Skeletal muscle cell (primary cell): Measurements from ENCODE around the gene SCN2A.

Source experiments
- DNase-seq: peaks from one replicate; pipeline ENCODE4 v3.0.0-alpha.2; 2010; ENCODE audit warnings: low read depth
- H3K4me3 ChIP-seq: 2 replicates; pipeline ENCODE4 v1.5.1; 2011; ENCODE audit warnings: low read depth, mild to moderate bottlenecking, control low read depth, low read length, moderate library complexity

SCN2A gene

DNA sequence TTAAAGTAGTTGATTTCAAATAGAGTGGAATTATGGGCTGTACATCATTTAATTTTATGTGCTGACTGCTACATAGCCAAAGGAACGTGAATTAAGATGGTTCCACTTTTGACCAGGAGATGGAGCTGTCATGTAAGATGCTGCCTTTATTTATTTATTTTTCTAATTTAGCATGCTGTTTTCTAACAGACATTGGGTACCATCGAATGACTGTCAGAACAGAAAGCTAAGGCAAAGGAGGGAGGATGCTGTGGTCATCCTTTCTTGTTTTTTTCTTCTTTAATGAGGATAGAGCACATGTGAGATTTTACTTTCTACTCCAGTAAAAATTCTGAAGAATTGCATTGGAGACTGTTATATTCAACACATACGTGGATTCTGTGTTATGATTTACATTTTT is at the start of gene SCN2A:
Gene SCN2A (plus strand): TSS at position 185 of the 400 bp plus-strand sequence. CDS start 56,410 bp downstream, outside the sequence.
- peak; percentile 17 for DNase-seq

DNA sequence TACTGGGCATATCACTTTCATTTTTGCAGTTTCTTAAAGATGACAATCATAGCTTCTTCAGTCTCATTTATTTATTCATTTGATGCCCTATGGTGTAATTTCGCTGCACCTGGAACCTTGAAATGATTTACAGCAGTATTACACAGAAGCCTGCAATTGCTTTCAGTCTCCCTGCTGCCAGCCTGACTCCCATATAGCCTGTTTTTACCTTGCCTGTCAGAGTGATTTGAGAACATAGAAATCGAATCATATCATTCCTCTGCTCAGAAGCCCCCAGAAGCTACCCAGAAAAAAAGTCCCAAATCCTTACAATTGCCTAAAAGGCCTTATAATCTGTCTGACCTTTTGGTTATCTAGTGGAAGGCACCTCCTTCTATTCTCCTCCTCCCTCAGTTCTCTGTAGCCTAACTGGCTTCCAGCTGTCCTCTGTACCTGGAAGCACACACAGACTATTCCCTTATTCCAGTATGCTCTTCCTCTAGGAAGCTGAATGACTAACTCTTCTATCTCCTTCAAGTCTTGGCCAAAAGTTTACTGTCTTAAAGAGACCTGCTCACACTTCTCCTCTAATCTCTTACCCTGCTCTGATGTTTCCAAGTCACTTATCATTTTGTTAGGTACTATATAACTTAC is 48.0 kb upstream of the SCN2A start:
- DNase-seq, result no peak
- no peak overlapping the region for H3K4me3 ChIP-seq

More for the DNA sequence above, at the start of gene SCN2A:
- no peak within 1 kb of the TSS for H3K4me3 ChIP-seq

DNA sequence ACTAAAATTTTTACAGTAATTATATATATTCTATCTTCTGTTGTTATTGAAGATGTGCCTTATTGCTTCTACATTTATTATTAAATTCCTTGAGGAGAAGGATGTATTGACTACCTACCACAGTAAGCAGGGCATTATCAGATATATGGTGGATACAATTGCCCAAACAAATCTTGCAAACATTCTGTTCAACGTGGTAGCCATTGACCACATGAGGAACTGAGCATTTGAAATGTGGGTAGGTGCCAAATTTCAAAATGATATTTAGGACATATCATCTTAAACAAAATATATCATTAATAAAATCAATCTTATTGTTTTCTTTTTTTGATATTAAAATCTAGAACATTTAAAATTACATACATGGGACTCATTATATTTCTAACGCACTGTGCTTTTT is 46.5 kb upstream of the SCN2A start:
- DNase-seq, result no peak
- no peak overlapping the region for H3K4me3 ChIP-seq

DNA sequence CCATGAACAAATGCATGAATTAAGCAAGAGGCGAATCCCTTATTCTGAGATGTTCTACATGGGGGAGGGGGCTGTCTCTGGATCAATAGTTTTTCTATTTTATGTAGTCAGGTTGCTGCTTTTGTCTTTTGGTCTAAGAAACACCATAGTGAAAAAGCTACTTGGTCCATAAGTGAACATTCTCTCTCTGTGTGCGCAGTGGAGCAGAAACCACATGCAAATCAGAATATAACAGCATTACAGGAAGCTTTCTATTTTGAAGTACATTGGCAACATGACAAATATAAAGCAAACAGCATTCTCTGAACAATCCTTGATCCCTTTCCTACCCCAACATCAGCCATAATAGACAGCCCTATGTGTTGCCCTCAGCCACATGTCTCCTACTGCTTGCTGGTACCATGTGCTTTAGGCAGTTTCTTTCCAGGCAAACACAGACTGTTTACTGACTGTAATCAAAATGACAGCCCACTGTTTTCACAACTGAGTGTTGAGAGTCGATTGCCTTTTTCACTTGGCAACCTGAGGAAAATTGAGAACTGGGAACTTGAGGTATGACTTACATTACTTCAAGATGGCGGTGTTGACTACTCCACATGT is 45.9 kb upstream of the SCN2A start:
- DNase-seq, result no peak
- H3K4me3 ChIP-seq, result no peak overlapping the region

DNA sequence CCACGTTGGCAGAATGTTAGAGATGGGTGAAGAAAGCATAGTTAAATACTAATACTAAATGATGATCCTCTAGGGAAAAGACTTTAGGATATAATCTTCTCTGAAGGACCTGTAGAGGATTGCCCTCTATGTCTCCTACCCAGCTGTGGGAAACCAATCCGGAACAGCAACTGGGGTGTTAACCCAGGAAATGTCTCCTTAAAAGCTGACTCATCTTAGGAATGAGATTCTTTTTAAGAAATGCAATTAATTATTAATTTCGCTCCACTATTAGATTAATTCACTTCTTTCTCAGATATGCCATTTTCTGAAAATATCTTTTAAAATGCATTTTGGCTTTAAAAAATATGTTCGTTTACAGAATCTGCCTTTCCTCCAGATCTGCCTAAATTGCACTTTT is 42.8 kb upstream of the SCN2A start:
- DNase-seq, result no peak

DNA sequence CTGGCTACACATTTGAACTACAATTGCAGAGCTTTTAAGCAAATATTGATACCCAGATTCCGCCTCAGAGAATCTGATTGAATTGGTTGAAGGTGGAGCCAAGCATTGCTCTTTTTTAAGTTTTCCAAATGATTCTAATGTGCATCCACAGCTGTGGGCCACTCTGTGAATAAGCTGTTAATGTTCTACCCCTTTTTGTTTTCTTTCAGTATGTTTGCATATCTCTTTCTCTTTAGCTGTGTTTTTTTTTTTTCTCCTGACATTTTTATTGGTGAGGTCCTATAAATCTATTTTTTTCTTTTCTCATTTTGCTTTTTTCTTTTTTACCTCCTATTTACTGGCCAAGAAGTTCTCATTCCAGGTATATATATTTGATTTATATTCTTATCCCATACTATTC is 41.9 kb upstream of the SCN2A start:
- H3K4me3 ChIP-seq, result no peak overlapping the region
- no peak for DNase-seq

More for the DNA sequence above, 42.8 kb upstream of the SCN2A start:
- H3K4me3 ChIP-seq, result no peak overlapping the region

DNA sequence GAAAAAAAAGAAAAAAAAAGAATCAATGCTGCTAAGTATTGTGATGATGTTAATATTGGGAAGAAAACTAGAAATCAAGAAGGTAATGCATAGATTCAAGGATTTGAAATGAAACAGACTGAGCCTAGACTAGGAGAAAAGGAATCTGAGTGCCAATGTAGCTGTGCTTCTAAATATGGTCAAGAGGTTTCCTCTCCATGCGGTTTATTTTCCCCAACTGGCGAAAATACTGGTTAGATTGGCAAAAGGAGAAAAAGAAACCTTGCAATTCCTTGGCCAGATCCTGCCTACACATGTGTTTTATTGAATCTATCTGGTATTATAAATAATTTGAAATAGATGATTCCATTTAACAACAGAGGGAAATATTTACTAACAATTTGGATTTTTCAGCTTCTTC is 41.0 kb upstream of the SCN2A start:
- H3K4me3 ChIP-seq, result no peak overlapping the region
- DNase-seq, result no peak

DNA sequence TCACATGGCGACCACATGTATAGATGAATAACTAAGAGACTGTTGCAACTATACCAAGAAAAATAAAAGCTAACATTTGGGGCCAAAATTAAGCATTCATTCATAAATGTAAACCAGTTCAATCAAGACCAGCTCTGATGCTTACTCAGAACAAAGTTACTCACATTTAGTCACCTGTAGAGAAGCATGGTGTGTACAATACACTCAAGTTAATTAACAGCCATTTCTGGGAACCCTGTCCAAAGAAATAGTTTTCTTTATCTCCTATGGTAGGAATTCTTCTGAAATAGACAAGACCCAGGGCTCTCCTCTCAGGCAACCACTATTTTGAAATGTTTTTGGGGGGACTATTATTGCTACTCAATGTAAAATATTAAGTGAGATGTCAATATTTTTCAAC is 37.0 kb upstream of the SCN2A start:
- H3K4me3 ChIP-seq, result no peak overlapping the region
- DNase-seq, result no peak

DNA sequence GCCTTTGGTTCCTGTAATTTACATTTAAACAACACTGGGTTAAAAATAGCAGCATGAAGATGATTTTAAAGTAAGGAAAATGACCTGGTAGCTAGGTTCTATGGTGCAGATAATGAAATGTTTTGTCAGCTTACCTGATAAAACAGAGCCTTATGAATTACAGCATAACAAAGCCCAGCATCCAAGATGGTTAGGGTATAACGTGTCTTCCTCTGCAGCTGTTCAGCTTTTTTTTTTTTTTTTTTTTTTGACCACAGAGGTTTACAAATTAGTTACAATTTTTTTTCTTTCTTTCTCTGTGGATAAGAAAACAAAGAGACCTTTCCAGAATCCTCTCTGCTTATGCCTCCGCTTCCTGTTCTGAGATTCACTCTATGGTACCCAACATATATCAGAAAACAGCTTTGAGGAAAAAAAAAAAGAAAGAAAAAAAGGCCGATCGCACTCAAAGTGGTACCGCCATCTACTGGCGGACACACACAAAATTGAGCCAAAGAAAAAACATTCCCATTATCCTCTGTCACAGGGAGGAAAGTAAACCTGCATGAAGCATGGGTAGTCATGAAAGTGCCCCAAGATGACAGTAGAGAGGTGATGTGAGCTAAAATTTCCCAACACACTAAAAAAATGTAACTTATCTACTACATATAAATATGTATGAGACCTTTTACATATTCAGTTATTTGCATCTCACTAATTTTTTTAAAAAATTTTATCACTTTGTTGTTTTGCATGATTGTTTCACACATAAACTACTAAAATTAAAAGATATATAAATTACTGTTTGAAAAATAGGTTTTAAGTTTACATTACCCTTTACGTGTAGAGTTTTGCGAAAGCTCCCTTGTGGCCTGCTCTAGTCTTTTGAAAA is 35.3 kb upstream of the SCN2A start, which contains the start of gene SCN3A:
Gene SCN3A (minus strand): TSS at position 362 of the 871 bp plus-strand sequence. CDS start 27,656 bp downstream, outside the sequence.
- H3K4me3 ChIP-seq, result no peak within 1 kb of the TSS
- DNase-seq, result no peak

DNA sequence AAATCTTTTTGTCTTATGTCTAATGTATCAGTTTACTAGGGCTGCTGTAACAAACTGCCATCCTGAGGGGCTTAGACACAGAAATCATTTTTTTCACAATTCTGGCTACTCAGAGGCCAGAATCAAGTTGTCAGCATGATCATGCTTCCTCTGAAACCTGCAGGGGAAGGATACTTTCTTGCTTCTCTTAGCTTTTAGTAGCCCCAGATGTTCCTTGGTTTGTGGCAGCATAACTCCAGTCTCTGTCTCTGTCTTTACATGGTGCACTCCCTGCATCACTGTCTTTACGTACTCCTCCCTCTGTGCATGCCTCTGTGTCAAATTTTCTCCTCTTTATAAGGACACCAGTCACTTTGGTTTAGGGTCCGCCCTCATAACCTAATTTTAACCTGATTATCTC is 33.3 kb upstream of the SCN2A start:
- H3K4me3 ChIP-seq, result no peak overlapping the region
- DNase-seq, result no peak

DNA sequence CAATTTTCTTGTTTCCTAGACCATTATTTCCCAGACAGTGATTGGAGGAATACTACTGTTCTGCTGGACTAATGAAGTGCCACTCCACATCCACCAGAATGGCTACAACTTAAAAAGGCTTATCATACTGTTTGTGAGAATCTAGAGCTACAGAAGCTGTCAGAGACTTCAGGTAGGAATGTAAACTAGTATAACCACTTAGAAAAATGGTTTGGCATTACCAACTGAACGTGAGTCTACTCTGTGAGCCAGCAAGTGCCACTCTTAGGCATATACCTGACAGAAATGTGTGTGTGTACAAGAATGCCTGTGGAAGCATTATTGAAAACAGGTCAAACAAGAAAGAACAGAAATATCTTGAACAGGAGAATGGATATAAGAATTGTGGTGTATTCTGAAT is 31.1 kb upstream of the SCN2A start:
- H3K4me3 ChIP-seq, result no peak overlapping the region
- DNase-seq, result no peak

DNA sequence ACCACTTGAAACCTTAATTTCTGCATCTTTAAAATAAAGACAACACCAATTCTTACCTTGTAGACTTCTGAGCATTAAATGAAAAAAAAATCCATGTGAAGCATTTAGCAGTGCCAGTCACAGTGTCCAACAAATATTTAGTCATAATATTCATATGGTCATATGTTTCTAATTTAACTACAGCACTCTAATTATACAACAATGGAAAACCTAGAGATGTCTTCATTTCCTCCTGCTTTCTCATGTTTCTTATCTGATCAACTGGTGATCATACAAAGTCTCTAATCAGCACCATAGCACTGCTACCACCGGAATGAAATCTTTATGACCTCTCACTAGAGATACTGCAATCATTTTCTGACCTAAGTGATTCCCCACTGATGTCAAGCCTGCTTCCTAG is 25.1 kb upstream of the SCN2A start:
- no peak overlapping the region for H3K4me3 ChIP-seq
- no peak for DNase-seq

DNA sequence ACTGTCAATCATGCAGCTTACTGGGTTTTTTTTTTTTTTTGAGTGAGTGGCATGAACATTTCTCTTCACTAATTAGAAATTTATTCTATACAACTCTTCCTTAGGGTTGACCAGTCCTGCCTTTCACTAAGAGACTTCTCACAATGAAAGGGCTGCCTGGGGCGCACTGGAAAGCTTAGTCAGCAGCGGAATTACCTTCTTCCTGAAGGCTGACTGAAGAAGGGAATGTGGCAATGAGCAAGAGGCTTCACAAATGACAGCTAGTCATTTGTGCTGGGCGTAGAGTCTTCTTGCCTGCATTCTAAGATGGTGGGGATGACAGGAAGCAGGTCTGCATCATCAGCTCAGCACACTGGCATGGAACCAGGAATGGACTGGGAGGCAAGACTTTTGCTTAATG is 19.7 kb upstream of the SCN2A start:
- no peak overlapping the region for H3K4me3 ChIP-seq
- no peak for DNase-seq

DNA sequence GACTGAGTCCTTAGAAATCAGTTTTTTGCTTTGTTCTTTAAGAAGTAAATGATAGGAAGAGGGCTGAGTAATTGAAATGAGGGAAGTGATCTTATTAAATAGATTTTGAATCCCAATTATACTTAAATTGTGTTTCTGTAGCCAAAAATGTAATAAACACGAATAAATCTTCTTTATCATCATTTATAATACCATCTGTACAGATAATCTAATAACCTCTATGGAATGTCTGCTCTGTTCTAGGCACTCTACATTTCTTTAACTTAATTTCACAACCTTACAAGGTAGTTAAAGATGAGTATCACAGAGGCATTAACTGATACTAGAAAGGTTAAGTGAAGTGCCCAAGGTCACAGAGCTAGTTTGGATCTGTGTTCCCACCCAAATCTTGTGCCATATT is 14.3 kb upstream of the SCN2A start:
- no peak overlapping the region for H3K4me3 ChIP-seq
- no peak for DNase-seq

DNA sequence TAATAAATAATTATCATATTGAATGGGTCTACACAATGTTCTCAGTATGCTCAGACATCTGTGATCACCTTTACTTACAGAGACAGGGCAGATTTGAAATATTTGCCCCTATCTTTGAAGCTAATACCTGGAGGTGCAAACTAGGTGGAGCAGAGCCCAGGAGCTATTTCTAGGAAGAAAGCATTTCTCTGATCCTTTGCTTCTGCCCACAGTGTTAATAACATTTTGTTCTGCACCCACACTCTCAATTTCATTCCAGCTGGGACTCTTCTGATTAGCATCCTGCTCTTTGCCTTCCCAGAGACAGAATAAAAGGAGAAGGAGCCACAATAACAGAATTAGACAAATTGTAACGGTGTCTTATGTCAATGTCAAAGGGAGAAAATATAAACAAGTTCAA is 11.6 kb upstream of the SCN2A start:
- DNase-seq, result no peak
- H3K4me3 ChIP-seq, result no peak overlapping the region

DNA sequence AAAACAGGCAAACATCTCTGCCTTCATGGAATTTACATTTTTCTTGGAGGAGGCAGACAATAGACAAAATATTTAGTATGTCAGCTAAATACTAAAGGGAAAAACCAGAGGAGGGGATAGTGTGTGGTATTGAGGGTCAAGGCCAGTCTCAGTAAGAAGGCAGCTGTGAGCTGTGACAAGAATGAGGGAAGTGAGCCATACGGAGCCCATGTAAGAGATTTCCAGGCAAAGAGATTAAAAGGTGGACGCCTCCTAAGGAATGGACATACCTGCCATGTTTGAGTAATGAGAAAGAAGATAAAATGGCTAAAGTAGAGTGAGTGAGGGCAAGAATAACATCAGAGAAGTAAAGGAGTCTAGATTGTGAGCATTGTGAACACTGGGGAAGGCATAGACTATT is 2.2 kb upstream of the SCN2A start:
- H3K4me3 ChIP-seq, result no peak overlapping the region

DNA sequence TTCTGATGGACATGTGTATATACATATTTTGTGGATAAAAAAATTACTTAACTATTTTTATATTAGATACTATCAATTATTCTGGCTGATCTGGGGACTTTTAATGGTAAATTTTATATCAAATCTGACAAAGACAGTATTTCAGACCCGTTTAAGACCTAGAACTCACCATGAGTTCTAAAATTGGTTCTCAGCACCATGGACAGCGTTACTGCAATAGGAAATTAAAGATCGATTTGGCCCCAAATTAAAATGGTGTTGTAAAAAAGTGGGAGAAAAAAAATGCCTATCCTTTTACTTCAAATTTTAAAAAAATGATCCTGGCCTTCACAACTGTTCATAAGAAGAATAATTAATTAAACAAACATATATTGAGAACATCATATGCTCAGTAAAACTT is 919 bp upstream of the SCN2A start:
- peak; percentile 3 for DNase-seq

More for the DNA sequence above, 2.2 kb upstream of the SCN2A start:
- no peak for DNase-seq

DNA sequence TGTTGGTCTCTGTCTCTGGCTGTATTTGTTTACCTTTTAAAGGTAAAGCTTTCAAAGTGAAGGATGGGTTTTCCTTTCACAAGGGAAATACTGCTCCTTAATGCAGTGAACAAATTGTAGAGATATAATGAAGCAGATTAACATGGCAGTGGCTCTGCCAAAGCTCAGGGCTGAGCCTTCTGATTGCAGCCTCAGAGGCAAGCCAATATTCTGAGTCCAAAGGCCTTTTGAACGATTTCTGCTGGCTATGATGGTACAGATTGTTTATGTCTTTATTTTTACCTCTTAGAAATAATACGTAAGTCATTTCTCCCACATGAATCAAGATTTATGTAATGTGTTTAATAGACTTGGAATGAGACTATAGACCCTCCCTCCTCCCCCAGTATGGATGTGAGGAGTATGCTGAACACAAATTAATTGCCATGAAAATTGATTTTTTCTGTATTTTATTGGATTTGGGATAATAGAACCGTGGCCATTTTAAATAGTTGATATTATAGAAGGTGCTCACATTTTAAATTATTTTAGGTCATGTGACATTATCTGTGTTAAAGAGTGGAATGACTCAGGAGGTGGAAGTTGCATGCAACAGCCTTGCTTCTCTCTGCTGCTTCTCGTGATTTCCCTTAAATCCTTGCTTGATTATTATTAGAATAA is 772 bp downstream of the SCN2A start:
- no peak overlapping the region for H3K4me3 ChIP-seq
- no peak for DNase-seq

More for the DNA sequence above, 919 bp upstream of the SCN2A start:
- no peak overlapping the region for H3K4me3 ChIP-seq

DNA sequence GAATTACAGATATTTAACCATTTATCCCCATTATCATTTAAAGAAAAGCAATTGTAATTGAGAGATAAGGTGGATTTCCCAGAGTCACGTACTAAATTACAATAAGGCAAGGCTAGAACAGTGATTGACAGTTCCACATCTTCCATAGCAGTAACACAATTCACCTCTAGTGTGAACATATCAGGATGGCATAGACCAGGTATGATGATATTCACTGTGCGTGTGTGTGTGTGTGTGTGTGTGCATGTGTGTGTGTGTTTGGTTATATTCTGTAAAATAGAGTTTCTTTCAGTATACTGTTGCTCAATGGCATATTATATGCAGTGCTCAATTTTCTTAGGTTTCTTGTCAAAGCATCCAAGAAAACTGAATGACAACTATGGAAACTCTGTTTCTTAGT is 1.7 kb downstream of the SCN2A start:
- no peak for DNase-seq
- no peak overlapping the region for H3K4me3 ChIP-seq
